H9 (cell line): ENCODE data around the gene NUP205. TPM values are rescaled to one million over a fixed set of nuclear protein-coding genes. Genes with fewer than 3 reads are reported as not detected.

Source experiments
- DNase-seq: peaks from one replicate; pipeline ENCODE4 v3.0.0-alpha.2; 2017
- H2AFZ ChIP-seq: one replicate; pipeline ENCODE4 v1.6.1; 2013; ENCODE audit warnings: mild to moderate bottlenecking, low read length, control low read depth, moderate library complexity
- H2AK5ac ChIP-seq: 2 replicates; pipeline ENCODE4 v1.6.1; 2013; ENCODE audit warnings: low read length, control low read depth, mixed read lengths; ENCODE audit not compliant: insufficient read length
- H2BK120ac ChIP-seq: one replicate; pipeline ENCODE4 v1.6.1; 2013; ENCODE audit warnings: low read depth, mild to moderate bottlenecking, low read length, control low read depth, inconsistent platforms; ENCODE audit not compliant: poor library complexity, severe bottlenecking
- H2BK12ac ChIP-seq: 2 replicates; pipeline ENCODE4 v1.6.1; 2013; ENCODE audit warnings: low read length, control low read depth, mixed read lengths, low read depth; ENCODE audit not compliant: insufficient read length
- H2BK15ac ChIP-seq: 2 replicates; pipeline ENCODE4 v1.6.1; 2013; ENCODE audit warnings: low read depth, low read length, control low read depth
- H2BK20ac ChIP-seq: one replicate; pipeline ENCODE4 v1.6.1; 2013; ENCODE audit warnings: low read depth, mild to moderate bottlenecking, low read length, control low read depth, inconsistent platforms; ENCODE audit not compliant: poor library complexity, severe bottlenecking
- H2BK5ac ChIP-seq: 2 replicates; pipeline ENCODE4 v1.6.1; 2013; ENCODE audit warnings: low read length, control low read depth, mixed read lengths; ENCODE audit not compliant: insufficient read length
- H3K14ac ChIP-seq: 2 replicates; pipeline ENCODE4 v1.6.1; 2013; ENCODE audit warnings: low read length, control low read depth; ENCODE audit not compliant: insufficient read depth
- H3K18ac ChIP-seq: 2 replicates; pipeline ENCODE4 v1.6.1; 2013; ENCODE audit warnings: low read depth, mild to moderate bottlenecking, mixed read lengths, low read length, control low read depth; ENCODE audit not compliant: insufficient read length
- H3K23ac ChIP-seq: 2 replicates; pipeline ENCODE4 v1.6.1; 2013; ENCODE audit warnings: low read length, control low read depth, mixed read lengths, low read depth; ENCODE audit not compliant: insufficient read length
- H3K23me2 ChIP-seq: 2 replicates; pipeline ENCODE4 v1.6.1; 2013; ENCODE audit warnings: low read depth, mild to moderate bottlenecking, mixed read lengths, low read length, control low read depth; ENCODE audit not compliant: insufficient read length, poor library complexity, severe bottlenecking
- H3K27ac ChIP-seq: 2 replicates; pipeline ENCODE4 v1.5.1; 2013; ENCODE audit warnings: low read length, control low read depth, mixed read lengths, low read depth; ENCODE audit not compliant: insufficient read length
- H3K27me3 ChIP-seq: 2 replicates; pipeline ENCODE4 v1.6.1; 2013; ENCODE audit warnings: low read length, control low read depth, inconsistent platforms; ENCODE audit not compliant: insufficient read depth
- H3K4ac ChIP-seq: 2 replicates; pipeline ENCODE4 v1.6.1; 2013; ENCODE audit warnings: low read depth, mild to moderate bottlenecking, control low read depth, inconsistent platforms, low read length, moderate library complexity
- H3K4me1 ChIP-seq: 2 replicates; pipeline ENCODE4 v1.6.1; 2013; ENCODE audit warnings: low read length, control low read depth, inconsistent platforms; ENCODE audit not compliant: insufficient read depth
- H3K4me2 ChIP-seq: 2 replicates; pipeline ENCODE4 v1.6.1; 2013; ENCODE audit warnings: low read length, control low read depth, mixed read lengths; ENCODE audit not compliant: insufficient read length, insufficient read depth
- H3K56ac ChIP-seq: 2 replicates; pipeline ENCODE4 v1.6.1; 2013; ENCODE audit warnings: low read depth, mild to moderate bottlenecking, mixed read lengths, low read length, control low read depth; ENCODE audit not compliant: insufficient read length
- H3K79me1 ChIP-seq: 2 replicates; pipeline ENCODE4 v1.6.1; 2013; ENCODE audit warnings: low read depth, mild to moderate bottlenecking, moderate library complexity, low read length, control low read depth, inconsistent platforms; ENCODE audit not compliant: insufficient read depth, poor library complexity, severe bottlenecking
- H3K79me2 ChIP-seq: 2 replicates; pipeline ENCODE4 v1.6.1; 2013; ENCODE audit warnings: low read length, control low read depth, inconsistent platforms; ENCODE audit not compliant: insufficient read depth
- H3K9ac ChIP-seq: 2 replicates; pipeline ENCODE4 v1.6.1; 2013; ENCODE audit warnings: low read length, control low read depth, mixed read lengths; ENCODE audit not compliant: insufficient read length; ENCODE audit errors: extremely low read depth
- H3K9me3 ChIP-seq: one replicate; pipeline ENCODE4 v1.6.1; 2013; ENCODE audit warnings: low read depth, low read length, inconsistent platforms; ENCODE audit not compliant: control insufficient read depth
- H3T11ph ChIP-seq: one replicate; pipeline ENCODE4 v1.6.1; 2013; ENCODE audit warnings: mild to moderate bottlenecking, low read length, control low read depth, inconsistent platforms
- H4K20me1 ChIP-seq: one replicate; pipeline ENCODE4 v1.6.1; 2013; ENCODE audit not compliant: control insufficient read depth, insufficient read length, insufficient read depth
- H4K5ac ChIP-seq: 2 replicates; pipeline ENCODE4 v1.6.1; 2013; ENCODE audit warnings: low read depth, mild to moderate bottlenecking, mixed read lengths, low read length, control low read depth; ENCODE audit not compliant: insufficient read length
- H4K8ac ChIP-seq: replicated peaks from 2 replicates; pipeline ENCODE4 v1.6.1; 2013; ENCODE audit warnings: low read length, control low read depth, mixed read lengths, low read depth; ENCODE audit not compliant: insufficient read length
- H4K91ac ChIP-seq: 2 replicates; pipeline ENCODE4 v1.6.1; 2013; ENCODE audit warnings: low read depth, mild to moderate bottlenecking, moderate library complexity, mixed read lengths, low read length, control low read depth; ENCODE audit not compliant: insufficient read length
- H3K27ac Mint-ChIP-seq, 3 experiments: 2 replicates in 2 of 3; 3 replicates in 1 of 3; pipeline ENCODE4 v1.8.0; 2020 to 2021; ENCODE audit warnings: mixed read lengths in 3 of 3, mild to moderate bottlenecking in 1 of 3, moderate library complexity in 1 of 3
- H3K27me3 Mint-ChIP-seq: 2 replicates; pipeline ENCODE4 v1.8.0; 2021; ENCODE audit warnings: low read depth, mild to moderate bottlenecking, moderate library complexity, mixed read lengths
- H3K36me3 Mint-ChIP-seq, 3 experiments: 2 replicates in 2 of 3; 3 replicates in 1 of 3; pipeline ENCODE4 v1.8.0; 2020 to 2021; ENCODE audit warnings: low read depth in 3 of 3, mixed read lengths in 3 of 3; ENCODE audit not compliant: insufficient read depth in 1 of 3
- H3K4me1 Mint-ChIP-seq, 2 experiments: 2 replicates each; pipeline ENCODE4 v1.8.0; 2020; ENCODE audit warnings: mixed read lengths in 2 of 2
- H3K4me3 Mint-ChIP-seq, 2 experiments: 2 replicates in 1 of 2; 3 replicates in 1 of 2; pipeline ENCODE4 v1.8.0; 2020 to 2021; ENCODE audit warnings: mild to moderate bottlenecking in 2 of 2, mixed read lengths in 2 of 2, moderate library complexity in 1 of 2
- H3K9me3 Mint-ChIP-seq, 2 experiments: 2 replicates in 1 of 2; 3 replicates in 1 of 2; pipeline ENCODE4 v1.8.0; 2020; ENCODE audit warnings: mild to moderate bottlenecking in 2 of 2, mixed read lengths in 2 of 2, moderate library complexity in 1 of 2
- WGBS: extraction: QIAGEN DNeasy Blood & Tissue Kit; methylation state at CpG from one replicate; pipeline ENCODE4 v1.1.7; 2013; ENCODE audit warnings: missing lambda C conversion rate, low lambda C conversion rate, mixed read lengths; ENCODE audit not compliant: insufficient read length; ENCODE audit errors: extremely low coverage; 5-methylcytosine and 5-hydroxymethylcytosine counted together
- total RNA-seq: library from RNA; stranded (reverse); gene quantifications from 2 replicates; pipeline ENCODE4 v1.2.1, GENCODE V29; 2021
- TF ChIP-seq, protein P1 (sequence below): fragments of 200-600 bp; sonication (generic); conservative IDR thresholded peaks from 3 replicates; pipeline ENCODE4 v1.8.0; 2021; ENCODE audit warnings: antibody characterized with exemption, mild to moderate bottlenecking

Gene NUP205
- total RNA-seq, 1 experiment from 2014 or later: 158 TPM

DNA sequence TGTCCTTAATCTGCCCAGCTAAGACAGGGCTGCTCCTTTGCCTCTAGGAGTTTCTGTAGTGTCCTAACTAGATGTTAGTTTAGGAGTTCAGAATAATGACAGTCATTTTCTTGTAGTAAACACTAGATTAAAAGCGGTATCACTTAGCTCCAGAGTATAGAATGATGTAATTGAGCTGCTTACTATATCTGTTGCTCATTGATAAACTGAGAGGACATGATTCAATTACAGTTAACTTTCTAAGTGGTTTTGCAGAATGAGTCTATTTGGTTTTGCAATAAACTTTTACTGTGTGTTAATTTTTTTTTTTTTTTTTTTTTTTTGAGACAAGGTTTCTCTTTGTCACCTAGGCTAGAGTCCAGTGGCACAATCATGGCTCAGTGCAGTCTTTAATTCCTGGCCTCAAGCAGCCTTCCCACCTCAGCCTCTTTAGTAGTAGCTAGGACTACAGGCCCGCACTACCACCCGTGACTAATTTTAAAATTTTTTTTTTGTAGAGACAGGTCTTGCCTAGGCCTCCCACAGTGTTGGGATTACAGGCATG, 106.4 kb downstream of the NUP205 start:
- H3K4ac ChIP-seq: no peak overlapping the region
- no peak overlapping the region for H3T11ph ChIP-seq
- H3K79me2 ChIP-seq: peaks cover 7% of the 10 kb centered on the region; the same call in 1 of the 2 replicates
- no peak overlapping the region for H2AK5ac ChIP-seq
- Mint-ChIP-seq H3K4me3 (peak overlapping the region; percentile 93 to 99), H3K4me1 (peaks cover 14 to 21% of the 10 kb centered on the region in 2 experiments), H3K9me3 (peaks cover 0 to 7% of the 10 kb centered on the region in 2 experiments; a peak in 2 of 5 replicates), H3K27me3 (no peaks in the 10 kb centered on the region), H3K27ac (no peak overlapping the region), H3K36me3 (peaks cover 16 to 26% (median 18%) of the 10 kb centered on the region in 3 experiments)
- no peaks in the 10 kb centered on the region for H3K9me3 ChIP-seq
- H3K27me3 ChIP-seq: no peaks in the 10 kb centered on the region
- H3K14ac ChIP-seq: no peak overlapping the region
- no peak overlapping the region for H3K23ac ChIP-seq
- DNase-seq: no peak
- no peak overlapping the region for H3K4me2 ChIP-seq
- peaks cover 7% of the 10 kb centered on the region for H3K79me1 ChIP-seq
- no peak overlapping the region for H3K56ac ChIP-seq
- H2BK12ac ChIP-seq: no peak overlapping the region
- no peak overlapping the region for H3K27ac ChIP-seq
- WGBS: no CpG with 5 or more reads among the region's 3 CpGs
- no peak overlapping the region for H4K5ac ChIP-seq
- TF ChIP-seq, protein P1, sequence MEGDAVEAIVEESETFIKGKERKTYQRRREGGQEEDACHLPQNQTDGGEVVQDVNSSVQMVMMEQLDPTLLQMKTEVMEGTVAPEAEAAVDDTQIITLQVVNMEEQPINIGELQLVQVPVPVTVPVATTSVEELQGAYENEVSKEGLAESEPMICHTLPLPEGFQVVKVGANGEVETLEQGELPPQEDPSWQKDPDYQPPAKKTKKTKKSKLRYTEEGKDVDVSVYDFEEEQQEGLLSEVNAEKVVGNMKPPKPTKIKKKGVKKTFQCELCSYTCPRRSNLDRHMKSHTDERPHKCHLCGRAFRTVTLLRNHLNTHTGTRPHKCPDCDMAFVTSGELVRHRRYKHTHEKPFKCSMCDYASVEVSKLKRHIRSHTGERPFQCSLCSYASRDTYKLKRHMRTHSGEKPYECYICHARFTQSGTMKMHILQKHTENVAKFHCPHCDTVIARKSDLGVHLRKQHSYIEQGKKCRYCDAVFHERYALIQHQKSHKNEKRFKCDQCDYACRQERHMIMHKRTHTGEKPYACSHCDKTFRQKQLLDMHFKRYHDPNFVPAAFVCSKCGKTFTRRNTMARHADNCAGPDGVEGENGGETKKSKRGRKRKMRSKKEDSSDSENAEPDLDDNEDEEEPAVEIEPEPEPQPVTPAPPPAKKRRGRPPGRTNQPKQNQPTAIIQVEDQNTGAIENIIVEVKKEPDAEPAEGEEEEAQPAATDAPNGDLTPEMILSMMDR: no peak
- no peak overlapping the region for H2AFZ ChIP-seq
- no peak overlapping the region for H3K18ac ChIP-seq
- H2BK20ac ChIP-seq: no peak overlapping the region
- H2BK5ac ChIP-seq: no peak overlapping the region
- H2BK15ac ChIP-seq: no peak overlapping the region
- H3K9ac ChIP-seq: no peak overlapping the region
- no peak overlapping the region for H4K8ac ChIP-seq
- no peak overlapping the region for H2BK120ac ChIP-seq
- no peaks in the 10 kb centered on the region for H4K20me1 ChIP-seq
- H3K23me2 ChIP-seq: peaks cover 3% of the 10 kb centered on the region
- H4K91ac ChIP-seq: no peak overlapping the region
- H3K4me1 ChIP-seq: no peaks in the 10 kb centered on the region
